Measurements from ENCODE around the gene AZIN2.

The AZIN2 gene

GRCh38 chr1:33142483-33143064 lies 61.6 kb downstream of the AZIN2 start:
- Histone ChIP-seq H3K27ac (ENCODE audit: low read length) (no peak overlapping the region), H3K4me3 (ENCODE audit: low read length) (no peak overlapping the region), H3K4me1 (ENCODE audit: low read length) (no peaks in the 10 kb centered on the region), H3K4me2 (ENCODE audit: low read length) (no peak overlapping the region), H3K9me3 (ENCODE audit: insufficient read depth, low read length) (no peaks in the 10 kb centered on the region), H4K20me1 (ENCODE audit: insufficient read depth, low read length) (no peaks in the 10 kb centered on the region), H2AFZ (ENCODE audit: low read depth, low read length) (no peak overlapping the region), H3K36me3 (replicated peaks; ENCODE audit: low read depth, low read length) (no peaks in the 10 kb centered on the region), H3K9ac (ENCODE audit: low read length) (no peak overlapping the region), H3K79me2 (ENCODE audit: low read length) (no peaks in the 10 kb centered on the region), H3K27me3 (ENCODE audit: low read depth, low read length) (no peaks in the 10 kb centered on the region)
- TF ChIP-seq, protein P1, sequence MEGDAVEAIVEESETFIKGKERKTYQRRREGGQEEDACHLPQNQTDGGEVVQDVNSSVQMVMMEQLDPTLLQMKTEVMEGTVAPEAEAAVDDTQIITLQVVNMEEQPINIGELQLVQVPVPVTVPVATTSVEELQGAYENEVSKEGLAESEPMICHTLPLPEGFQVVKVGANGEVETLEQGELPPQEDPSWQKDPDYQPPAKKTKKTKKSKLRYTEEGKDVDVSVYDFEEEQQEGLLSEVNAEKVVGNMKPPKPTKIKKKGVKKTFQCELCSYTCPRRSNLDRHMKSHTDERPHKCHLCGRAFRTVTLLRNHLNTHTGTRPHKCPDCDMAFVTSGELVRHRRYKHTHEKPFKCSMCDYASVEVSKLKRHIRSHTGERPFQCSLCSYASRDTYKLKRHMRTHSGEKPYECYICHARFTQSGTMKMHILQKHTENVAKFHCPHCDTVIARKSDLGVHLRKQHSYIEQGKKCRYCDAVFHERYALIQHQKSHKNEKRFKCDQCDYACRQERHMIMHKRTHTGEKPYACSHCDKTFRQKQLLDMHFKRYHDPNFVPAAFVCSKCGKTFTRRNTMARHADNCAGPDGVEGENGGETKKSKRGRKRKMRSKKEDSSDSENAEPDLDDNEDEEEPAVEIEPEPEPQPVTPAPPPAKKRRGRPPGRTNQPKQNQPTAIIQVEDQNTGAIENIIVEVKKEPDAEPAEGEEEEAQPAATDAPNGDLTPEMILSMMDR (IDR thresholded peaks at IDR 0.05; ENCODE audit: low read depth, low read length): no peak
- TF ChIP-seq EZH2phosphoT487 (IDR thresholded peaks at IDR 0.05; ENCODE audit: low read depth): no peak

DNA sequence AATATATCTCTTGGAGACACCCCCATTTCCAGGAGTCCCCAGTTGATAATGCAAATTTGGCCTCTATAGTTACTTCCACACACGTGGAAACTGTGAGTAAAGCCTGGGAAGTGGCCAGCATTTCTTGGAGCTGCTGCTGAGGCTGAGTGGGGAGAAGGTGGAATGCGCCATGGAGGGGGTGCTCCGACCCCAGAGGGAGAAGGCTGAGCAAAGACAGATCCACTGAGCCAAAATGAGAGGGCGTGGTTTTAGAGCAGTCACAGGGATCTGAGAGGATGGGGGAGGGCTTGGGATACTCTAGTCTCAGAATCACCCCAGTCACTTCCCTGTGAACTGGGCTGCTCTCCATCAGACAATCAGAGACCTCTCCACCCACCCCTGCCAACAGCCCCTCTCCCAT lies 62.2 kb downstream of the AZIN2 start:
- no peaks in the 10 kb centered on the region for H4K20me1 ChIP-seq (ENCODE audit: insufficient read depth, low read length)
- H3K36me3 ChIP-seq (replicated peaks; ENCODE audit: low read depth, low read length): no peaks in the 10 kb centered on the region
- H3K27me3 ChIP-seq (ENCODE audit: low read depth, low read length): no peaks in the 10 kb centered on the region
- H2AFZ ChIP-seq (ENCODE audit: low read depth, low read length): no peak overlapping the region
- no peak overlapping the region for H3K9ac ChIP-seq (ENCODE audit: low read length)
- H3K4me1 ChIP-seq (ENCODE audit: low read length): no peaks in the 10 kb centered on the region
- no peak for TF ChIP-seq EZH2phosphoT487 (IDR thresholded peaks at IDR 0.05; ENCODE audit: low read depth)
- TF ChIP-seq, protein P1 (IDR thresholded peaks at IDR 0.05; ENCODE audit: low read depth, low read length): no peak
- no peak overlapping the region for H3K27ac ChIP-seq (ENCODE audit: low read length)
- H3K4me3 ChIP-seq (ENCODE audit: low read length): no peak overlapping the region
- H3K4me2 ChIP-seq (ENCODE audit: low read length): no peak overlapping the region
- H3K9me3 ChIP-seq (ENCODE audit: insufficient read depth, low read length): no peaks in the 10 kb centered on the region
- no peaks in the 10 kb centered on the region for H3K79me2 ChIP-seq (ENCODE audit: low read length)

GRCh38 chr1:33143698-33144097 lies 62.7 kb downstream of the AZIN2 start:
- Histone ChIP-seq H3K9ac (ENCODE audit: low read length) (no peak overlapping the region), H2AFZ (ENCODE audit: low read depth, low read length) (no peak overlapping the region), H3K4me3 (ENCODE audit: low read length) (no peak overlapping the region), H4K20me1 (ENCODE audit: insufficient read depth, low read length) (no peaks in the 10 kb centered on the region), H3K27ac (ENCODE audit: low read length) (no peak overlapping the region), H3K27me3 (ENCODE audit: low read depth, low read length) (no peaks in the 10 kb centered on the region), H3K9me3 (ENCODE audit: insufficient read depth, low read length) (no peaks in the 10 kb centered on the region), H3K4me2 (ENCODE audit: low read length) (no peak overlapping the region), H3K4me1 (ENCODE audit: low read length) (no peaks in the 10 kb centered on the region), H3K36me3 (replicated peaks; ENCODE audit: low read depth, low read length) (no peaks in the 10 kb centered on the region), H3K79me2 (ENCODE audit: low read length) (no peaks in the 10 kb centered on the region)
- TF ChIP-seq EZH2phosphoT487 (IDR thresholded peaks at IDR 0.05; ENCODE audit: low read depth): no peak
- TF ChIP-seq, protein P1 (IDR thresholded peaks at IDR 0.05; ENCODE audit: low read depth, low read length): no peak

GRCh38 chr1:33146003-33146402 lies 65.0 kb downstream of the AZIN2 start:
- H3K4me1 ChIP-seq (ENCODE audit: low read length): no peaks in the 10 kb centered on the region
- no peak overlapping the region for H3K4me2 ChIP-seq (ENCODE audit: low read length)
- H4K20me1 ChIP-seq (ENCODE audit: insufficient read depth, low read length): no peaks in the 10 kb centered on the region
- H2AFZ ChIP-seq (ENCODE audit: low read depth, low read length): no peak overlapping the region
- no peaks in the 10 kb centered on the region for H3K27me3 ChIP-seq (ENCODE audit: low read depth, low read length)
- TF ChIP-seq EZH2phosphoT487 (IDR thresholded peaks at IDR 0.05; ENCODE audit: low read depth): no peak
- TF ChIP-seq, protein P1 (IDR thresholded peaks at IDR 0.05; ENCODE audit: low read depth, low read length): no peak
- H3K9me3 ChIP-seq (ENCODE audit: insufficient read depth, low read length): no peaks in the 10 kb centered on the region
- H3K36me3 ChIP-seq (replicated peaks; ENCODE audit: low read depth, low read length): no peaks in the 10 kb centered on the region
- no peak overlapping the region for H3K4me3 ChIP-seq (ENCODE audit: low read length)
- H3K27ac ChIP-seq (ENCODE audit: low read length): no peak overlapping the region
- H3K79me2 ChIP-seq (ENCODE audit: low read length): no peaks in the 10 kb centered on the region
- H3K9ac ChIP-seq (ENCODE audit: low read length): no peak overlapping the region
